ENCODE data around the gene FOXJ1. TPM values are rescaled to one million over a fixed set of nuclear protein-coding genes. Genes with fewer than 3 reads are reported as not detected.

Gene FOXJ1
- total RNA-seq, 2 experiments from 2014 or later, result 0.20 to 0.48 TPM

DNA sequence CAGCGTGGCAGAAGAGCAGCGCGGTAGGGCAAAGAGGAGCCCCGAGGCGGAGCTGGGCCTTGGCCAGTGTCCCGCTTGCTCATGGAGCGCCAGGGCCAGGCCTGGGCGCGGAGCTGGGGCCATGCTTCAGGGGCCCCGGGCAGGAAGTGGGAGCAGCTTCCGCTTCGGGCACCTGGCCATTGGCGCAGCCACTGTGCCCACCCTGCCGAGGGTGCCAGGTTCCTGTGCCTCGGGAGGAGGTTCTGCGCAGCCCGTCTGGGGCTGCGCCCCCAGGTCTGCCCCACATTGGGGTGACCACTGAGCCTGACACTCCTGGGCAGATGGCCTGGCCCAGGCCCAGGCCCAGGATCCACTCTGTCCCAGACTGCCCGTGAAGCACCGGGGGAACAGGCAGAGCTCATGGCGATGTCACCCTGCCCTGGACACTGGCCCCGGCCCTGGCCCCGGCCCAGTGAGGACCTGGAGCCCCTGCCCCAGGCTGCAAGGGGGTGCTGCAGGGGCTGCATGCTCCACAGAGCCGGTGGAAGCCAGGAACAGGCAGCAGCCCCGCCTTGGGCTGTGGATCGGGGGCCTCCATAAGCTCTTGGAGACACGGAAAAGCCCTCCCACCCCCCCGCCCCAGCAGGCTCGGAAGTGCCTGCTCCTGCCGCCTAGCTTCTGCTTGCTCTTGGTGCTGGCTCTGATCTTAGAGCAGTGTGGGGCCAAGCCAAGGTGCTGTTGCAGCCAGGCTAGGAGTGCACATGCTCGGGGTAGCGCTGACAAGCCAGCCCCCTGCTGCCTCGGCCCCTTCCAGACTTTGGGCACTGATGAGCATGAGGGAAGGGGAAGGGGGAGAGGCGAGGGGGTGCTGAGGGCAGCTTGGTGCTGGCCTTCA lies 35.9 kb upstream of the FOXJ1 start:
- peaks cover 47% of the 10 kb centered on the region for H3K4me1 Mint-ChIP-seq

DNA sequence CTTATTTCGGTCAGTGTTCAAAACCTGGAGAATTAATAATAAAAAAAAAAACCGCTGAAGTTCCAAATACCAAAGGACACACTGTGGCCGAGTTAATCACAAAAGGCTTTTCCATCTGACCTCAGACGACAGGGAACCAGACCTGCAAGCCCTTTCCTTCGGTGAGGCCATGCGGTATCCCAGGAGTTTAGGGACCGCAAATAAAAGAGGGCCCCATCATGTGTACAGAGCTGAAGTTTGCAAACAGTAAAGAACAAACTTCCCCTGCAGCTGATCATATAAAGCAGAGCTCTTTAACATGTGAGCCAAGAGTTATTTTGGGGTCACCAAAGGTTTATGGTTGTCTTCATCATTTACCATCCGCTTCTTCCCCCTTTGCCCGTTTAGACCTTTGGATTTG lies 33.0 kb upstream of the FOXJ1 start:
- Mint-ChIP-seq H3K36me3 (ENCODE audit: low read depth) (peaks cover 37% of the 10 kb centered on the region), H3K4me1 (peaks cover 22% of the 10 kb centered on the region), H3K4me3 (no peak overlapping the region), H3K9me3 (no peaks in the 10 kb centered on the region), H3K27ac (no peak overlapping the region), H3K27me3 (no peaks in the 10 kb centered on the region)
- CTCF ChIA-PET, result interaction anchor here (0.9 kb wide), 1 partner anchor 52 kb away, joined by 3 read pairs; no protein-coding TSS in a partner anchor
- POLR2A ChIA-PET, result no interaction called here
- DNase-seq, result no peak

More for the DNA sequence above, 35.9 kb upstream of the FOXJ1 start:
- H3K4me3 Mint-ChIP-seq, result no peak overlapping the region
- ChIA-PET CTCF (interaction anchor here (1.0 to 5.4 kb wide), 4 partner anchors 14 to 103 kb away, joined by 3 to 59 read pairs (median 12); no protein-coding TSS in a partner anchor), POLR2A (no interaction called here)
- H3K36me3 Mint-ChIP-seq (ENCODE audit: low read depth), result peaks cover 41% of the 10 kb centered on the region
- no peaks in the 10 kb centered on the region for H3K9me3 Mint-ChIP-seq
- H3K27me3 Mint-ChIP-seq, result no peaks in the 10 kb centered on the region
- no peak for DNase-seq
- H3K27ac Mint-ChIP-seq, result no peak overlapping the region

DNA sequence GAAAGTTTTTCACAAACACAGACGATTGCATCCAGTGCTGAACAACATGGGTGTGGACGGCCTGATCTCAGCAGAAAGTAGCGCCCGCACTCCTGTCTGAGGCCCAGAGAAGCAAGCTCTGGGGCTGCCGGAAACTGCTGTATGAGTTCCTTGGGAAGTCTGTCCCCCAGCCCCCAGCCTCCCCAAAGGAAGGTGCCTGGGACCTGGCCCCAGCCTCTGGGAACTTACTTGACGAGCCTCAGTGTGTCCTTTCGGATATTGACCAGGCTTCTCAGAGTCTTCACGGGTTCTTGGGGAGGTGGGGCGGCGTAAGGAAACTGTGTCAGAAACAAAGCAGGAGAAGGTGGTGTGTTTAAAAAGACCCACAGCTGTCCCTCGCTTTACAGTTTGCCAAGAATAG lies 32.4 kb upstream of the FOXJ1 start:
- H3K4me1 Mint-ChIP-seq, result peaks cover 20% of the 10 kb centered on the region
- CTCF ChIA-PET, result no interaction called here
- H3K27ac Mint-ChIP-seq, result no peak overlapping the region
- DNase-seq, result no peak
- H3K27me3 Mint-ChIP-seq, result no peaks in the 10 kb centered on the region
- no peaks in the 10 kb centered on the region for H3K9me3 Mint-ChIP-seq
- peaks cover 43% of the 10 kb centered on the region for H3K36me3 Mint-ChIP-seq (ENCODE audit: low read depth)
- no peak overlapping the region for H3K4me3 Mint-ChIP-seq
- POLR2A ChIA-PET, result interaction anchor here (0.6 kb wide), 1 partner anchor 207 kb away, joined by 3 read pairs; no protein-coding TSS in a partner anchor

DNA sequence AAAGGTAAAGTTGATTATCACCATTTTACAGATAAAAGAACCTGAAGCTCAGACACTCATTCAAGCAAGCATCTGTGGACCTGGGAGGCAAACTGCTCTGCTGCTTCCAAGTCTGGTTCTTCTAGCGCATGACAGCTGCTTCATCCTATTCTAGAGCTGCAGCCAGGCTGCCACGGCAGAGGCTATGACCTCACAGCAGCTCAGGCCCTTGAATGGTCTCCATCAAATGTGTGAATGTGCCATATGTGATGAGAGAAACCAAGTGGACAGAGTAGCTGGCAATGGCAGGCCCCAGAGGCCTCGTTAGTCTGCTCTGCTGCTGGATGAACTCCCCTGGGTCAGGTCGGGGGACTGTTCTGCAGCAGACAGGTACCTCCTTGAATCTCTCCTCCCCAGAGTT lies 30.7 kb upstream of the FOXJ1 start:
- H3K27me3 Mint-ChIP-seq, result no peaks in the 10 kb centered on the region
- POLR2A ChIA-PET, result no interaction called here

DNA sequence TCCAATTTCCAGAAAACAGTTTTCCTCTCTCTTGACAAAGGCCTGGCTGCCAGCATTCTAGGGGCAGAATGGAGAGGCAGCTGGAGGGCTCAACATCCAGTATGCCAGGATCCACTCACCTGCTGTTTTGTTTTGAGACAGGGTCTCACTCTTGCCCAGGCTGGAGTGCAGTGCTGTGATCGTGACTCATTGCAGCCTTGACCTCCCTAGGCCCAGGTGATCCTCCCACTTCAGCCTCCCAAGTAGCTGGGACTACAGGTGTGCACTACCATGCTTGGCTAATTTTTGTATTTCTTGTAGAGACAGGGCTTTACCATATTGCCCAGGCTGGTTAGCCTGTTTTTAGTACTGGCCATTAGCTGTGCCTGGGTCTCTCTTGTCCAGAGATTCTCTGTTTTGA lies 29.1 kb upstream of the FOXJ1 start:
- Mint-ChIP-seq H3K27me3 (no peaks in the 10 kb centered on the region), H3K27ac (peak overlapping the region; percentile 66), H3K4me1 (peaks cover 10% of the 10 kb centered on the region), H3K4me3 (no peak overlapping the region), H3K36me3 (ENCODE audit: low read depth) (peaks cover 50% of the 10 kb centered on the region), H3K9me3 (peaks cover 2% of the 10 kb centered on the region)
- no peak for DNase-seq
- CTCF ChIA-PET, result interaction anchor here (0.6 to 7.1 kb wide), 4 partner anchors 9 to 209 kb away, joined by 3 to 36 read pairs (median 5); no protein-coding TSS in a partner anchor
- POLR2A ChIA-PET, result no interaction called here

More for the DNA sequence above, 30.7 kb upstream of the FOXJ1 start:
- CTCF ChIA-PET, result interaction anchor here (0.8 to 7.1 kb wide), 2 partner anchors 8 to 10 kb away, joined by 3 to 36 read pairs; no protein-coding TSS in a partner anchor
- Mint-ChIP-seq H3K4me1 (peaks cover 14% of the 10 kb centered on the region), H3K9me3 (peaks cover 2% of the 10 kb centered on the region), H3K27ac (no peak overlapping the region), H3K4me3 (no peak overlapping the region), H3K36me3 (ENCODE audit: low read depth) (peaks cover 48% of the 10 kb centered on the region)
- DNase-seq, result no peak

DNA sequence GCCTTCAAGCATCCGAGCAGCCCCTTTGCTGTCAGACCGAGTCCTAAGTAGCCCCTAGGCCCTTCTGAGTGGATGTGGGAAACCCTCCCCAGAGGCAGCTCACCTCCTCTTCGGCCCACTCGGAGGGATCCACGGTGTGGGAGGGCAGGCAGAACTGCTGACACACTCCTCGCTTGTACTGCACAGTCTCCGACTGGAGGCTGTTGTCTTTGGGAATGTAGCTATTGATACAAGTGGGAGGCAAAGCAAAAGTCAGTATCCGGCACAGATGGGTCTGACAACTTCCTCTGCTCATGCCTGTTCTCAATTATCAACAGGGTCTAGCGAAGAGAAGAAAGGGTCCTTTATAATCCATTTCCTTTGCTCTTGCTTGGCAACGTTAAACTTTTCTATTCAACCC lies 25.9 kb upstream of the FOXJ1 start:
- H3K4me3 Mint-ChIP-seq, result no peak overlapping the region
- peaks cover 10% of the 10 kb centered on the region for H3K4me1 Mint-ChIP-seq
- H3K27me3 Mint-ChIP-seq, result no peaks in the 10 kb centered on the region
- POLR2A ChIA-PET, result no interaction called here
- peaks cover 70% of the 10 kb centered on the region for H3K36me3 Mint-ChIP-seq (ENCODE audit: low read depth)
- H3K27ac Mint-ChIP-seq, result no peak overlapping the region
- CTCF ChIA-PET, result interaction anchor here (1.1 to 7.1 kb wide), 8 partner anchors 11 to 46 kb away, joined by 3 to 36 read pairs (median 5); no protein-coding TSS in a partner anchor
- DNase-seq, result no peak
- peaks cover 2% of the 10 kb centered on the region for H3K9me3 Mint-ChIP-seq

DNA sequence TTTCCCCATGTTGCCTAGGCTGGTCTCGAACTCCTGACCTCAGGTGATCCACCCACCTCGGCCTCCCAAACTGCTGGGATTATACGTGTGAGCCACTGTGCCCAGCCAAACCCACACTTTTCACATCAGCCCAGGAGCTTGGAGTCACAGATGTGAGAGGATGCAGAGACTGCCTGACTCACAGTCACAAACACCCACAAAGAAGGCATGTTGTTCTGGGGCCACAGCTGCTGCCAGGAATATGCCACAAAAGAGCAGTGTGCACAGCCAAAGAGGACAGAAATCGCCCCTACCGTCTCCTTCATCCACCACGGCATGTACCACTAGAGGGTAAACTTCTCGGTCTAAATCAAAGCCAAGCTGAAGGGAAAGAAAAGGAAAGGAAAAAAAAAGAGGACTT lies 25.1 kb upstream of the FOXJ1 start:
- H3K27ac Mint-ChIP-seq, result peak overlapping the region; percentile 57
- POLR2A ChIA-PET, result interaction anchor here (0.7 kb wide), 1 partner anchor 10 kb away, joined by 3 read pairs; no protein-coding TSS in a partner anchor
- CTCF ChIA-PET, result interaction anchor here (0.6 to 7.1 kb wide), 9 partner anchors 10 to 92 kb away, joined by 3 to 36 read pairs (median 4); partner anchors contain the start of gene GALR2
- H3K27me3 Mint-ChIP-seq, result no peaks in the 10 kb centered on the region
- peaks cover 10% of the 10 kb centered on the region for H3K4me1 Mint-ChIP-seq
- peaks cover 2% of the 10 kb centered on the region for H3K9me3 Mint-ChIP-seq
- DNase-seq, result no peak
- H3K4me3 Mint-ChIP-seq, result no peak overlapping the region
- peaks cover 72% of the 10 kb centered on the region for H3K36me3 Mint-ChIP-seq (ENCODE audit: low read depth)

DNA sequence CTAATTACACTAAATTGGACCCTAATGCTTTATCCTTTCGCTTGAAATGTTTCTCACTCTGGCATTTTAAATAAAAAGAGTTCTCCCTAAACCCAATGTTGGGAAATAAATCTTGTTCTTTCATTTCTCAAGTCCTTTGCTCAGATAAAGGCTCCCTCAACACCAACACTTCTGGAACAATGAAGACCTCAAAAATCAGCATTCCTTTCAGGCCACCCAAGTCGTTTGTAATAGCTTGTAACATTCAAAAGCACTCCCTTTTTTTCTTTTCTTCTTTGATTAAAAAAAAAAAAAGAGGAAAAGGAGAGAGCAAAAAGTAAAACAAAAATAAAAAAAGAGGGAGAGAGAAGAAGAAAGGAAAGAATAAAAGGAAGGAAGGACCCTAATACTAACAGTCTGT lies 23.3 kb upstream of the FOXJ1 start:
- peaks cover 70% of the 10 kb centered on the region for H3K36me3 Mint-ChIP-seq (ENCODE audit: low read depth)
- H3K4me1 Mint-ChIP-seq, result peaks cover 10% of the 10 kb centered on the region
- DNase-seq, result no peak
- POLR2A ChIA-PET, result no interaction called here
- no peaks in the 10 kb centered on the region for H3K27me3 Mint-ChIP-seq
- no peak overlapping the region for H3K27ac Mint-ChIP-seq
- peaks cover 2% of the 10 kb centered on the region for H3K9me3 Mint-ChIP-seq
- CTCF ChIA-PET, result interaction anchor here (0.6 to 1.2 kb wide), 2 partner anchors 10 to 158 kb away, joined by 3 to 4 read pairs; no protein-coding TSS in a partner anchor
- H3K4me3 Mint-ChIP-seq, result no peak overlapping the region

DNA sequence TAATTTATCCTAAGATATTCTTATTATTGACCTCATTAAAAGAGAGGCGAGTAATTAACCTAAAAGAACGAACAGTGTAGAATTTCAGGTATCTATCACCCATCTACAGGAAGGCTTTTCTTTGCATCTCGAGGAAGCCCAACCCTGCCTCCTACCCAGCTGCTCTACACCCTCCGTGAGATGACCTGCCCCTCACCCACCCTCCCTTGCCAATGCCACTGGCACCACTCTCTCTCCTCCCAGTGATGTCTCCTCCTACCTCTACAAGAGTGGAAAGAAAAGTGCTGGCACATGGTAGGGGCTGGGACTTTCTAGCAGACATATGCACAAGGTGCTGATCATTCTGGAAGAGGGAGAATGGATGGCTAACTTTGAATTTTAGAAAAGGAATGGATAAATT lies 22.9 kb upstream of the FOXJ1 start:
- Mint-ChIP-seq H3K9me3 (peaks cover 2% of the 10 kb centered on the region), H3K27me3 (no peaks in the 10 kb centered on the region), H3K4me3 (no peak overlapping the region), H3K4me1 (peaks cover 8% of the 10 kb centered on the region), H3K27ac (no peak overlapping the region), H3K36me3 (ENCODE audit: low read depth) (peaks cover 71% of the 10 kb centered on the region)
- CTCF ChIA-PET, result interaction anchor here (0.6 kb wide), 1 partner anchor 158 kb away, joined by 4 read pairs; no protein-coding TSS in a partner anchor
- no peak for DNase-seq
- POLR2A ChIA-PET, result no interaction called here

DNA sequence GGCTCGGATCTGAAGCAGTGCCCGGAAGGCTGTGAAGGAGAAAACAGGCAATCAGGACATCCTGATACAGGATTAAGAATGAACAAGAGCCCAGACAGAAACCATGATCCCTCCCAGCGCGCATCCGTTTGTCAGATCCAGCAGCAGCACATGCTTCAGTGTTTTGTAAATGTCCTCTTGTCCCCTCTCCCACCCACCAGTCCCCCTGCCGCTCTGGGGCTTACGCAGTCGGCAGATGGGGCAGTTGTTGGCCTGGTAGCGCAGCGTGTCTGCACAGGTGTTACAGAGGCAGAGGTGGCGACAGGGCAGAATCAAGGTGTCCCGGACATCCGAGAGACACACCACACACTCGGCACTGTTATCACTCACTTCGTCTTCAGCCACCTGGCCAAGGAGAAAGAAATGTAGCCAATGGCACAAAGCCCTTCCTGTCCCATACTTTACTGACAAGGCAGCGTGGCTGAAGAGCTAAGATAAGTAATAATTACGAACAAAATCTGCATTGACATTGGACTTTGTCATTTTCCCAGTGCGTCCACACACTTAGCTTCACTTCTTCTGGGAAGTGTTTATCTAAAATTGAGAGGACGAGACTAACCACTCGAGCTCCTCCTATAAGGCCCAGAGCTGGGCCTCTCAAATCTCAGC lies 20.7 kb upstream of the FOXJ1 start:
- peaks cover 3% of the 10 kb centered on the region for H3K4me1 Mint-ChIP-seq
- H3K36me3 Mint-ChIP-seq (ENCODE audit: low read depth), result peaks cover 71% of the 10 kb centered on the region
- no peak overlapping the region for H3K4me3 Mint-ChIP-seq
- H3K27ac Mint-ChIP-seq, result no peak overlapping the region
- ChIA-PET POLR2A (no interaction called here), CTCF (interaction anchor here (0.8 to 2.3 kb wide), 3 partner anchors 20 to 118 kb away, joined by 3 to 6 read pairs (median 3); no protein-coding TSS in a partner anchor)
- no peak for DNase-seq
- H3K9me3 Mint-ChIP-seq, result no peaks in the 10 kb centered on the region
- no peaks in the 10 kb centered on the region for H3K27me3 Mint-ChIP-seq

DNA sequence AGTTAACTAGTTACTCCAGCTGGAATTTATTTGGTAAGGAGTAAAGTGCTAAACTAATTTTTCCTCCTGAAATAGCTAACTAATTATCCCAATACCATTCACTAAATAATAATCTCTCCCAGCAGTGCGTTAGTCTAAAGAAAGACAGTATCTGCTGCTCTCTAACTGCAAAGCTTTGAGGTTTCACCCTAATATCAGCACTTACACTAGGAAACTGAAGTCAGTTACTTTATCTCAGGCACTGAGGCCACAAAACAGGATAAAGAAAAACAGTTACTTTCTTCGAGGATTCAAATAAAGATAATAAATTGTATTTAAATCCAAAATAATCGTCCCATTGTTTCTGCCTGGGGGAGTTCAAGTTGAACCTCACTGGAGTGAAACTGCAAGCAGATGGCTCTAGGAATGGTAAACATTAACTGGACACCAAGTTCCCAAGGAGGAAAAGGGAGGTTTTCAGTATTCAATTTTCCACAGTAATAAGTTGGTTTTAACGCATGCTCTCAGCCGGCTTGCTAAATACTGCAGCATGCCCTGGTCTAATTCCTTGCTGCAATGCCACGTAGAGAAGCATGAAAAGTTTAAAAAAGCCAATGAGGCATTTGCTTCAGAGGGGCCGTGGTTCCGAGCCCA lies 20.0 kb upstream of the FOXJ1 start:
- ChIA-PET POLR2A (no interaction called here), CTCF (interaction anchor here (0.6 to 2.3 kb wide), 2 partner anchors 17 to 21 kb away, joined by 4 to 6 read pairs; no protein-coding TSS in a partner anchor)

DNA sequence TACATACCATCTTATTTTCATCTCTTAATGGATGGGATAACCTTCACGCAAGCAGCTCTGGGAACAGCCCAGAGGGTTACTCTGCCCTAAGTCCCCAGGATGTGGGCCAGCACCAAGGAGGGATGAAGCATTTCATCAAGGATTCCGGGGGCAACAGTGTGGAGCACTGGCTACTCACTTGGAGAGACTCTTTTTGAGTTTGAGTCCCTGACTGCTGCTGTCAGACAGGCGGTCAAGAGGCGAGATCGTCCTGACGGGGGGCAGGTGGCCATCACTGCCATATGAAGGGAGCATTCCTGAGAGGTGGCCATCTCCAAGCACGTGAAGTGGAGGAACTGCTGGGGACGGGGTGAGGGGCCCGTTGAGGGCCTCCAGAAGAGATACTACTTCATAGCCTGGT lies 18.1 kb upstream of the FOXJ1 start:
- H3K27ac Mint-ChIP-seq, result peak overlapping the region; percentile 41
- H3K36me3 Mint-ChIP-seq (ENCODE audit: low read depth), result peaks cover 74% of the 10 kb centered on the region
- ChIA-PET POLR2A (no interaction called here), CTCF (interaction anchor here (1.4 kb wide), 1 partner anchor 13 kb away, joined by 3 read pairs; no protein-coding TSS in a partner anchor)
- H3K4me3 Mint-ChIP-seq, result no peak overlapping the region
- H3K4me1 Mint-ChIP-seq, result no peaks in the 10 kb centered on the region
- no peak for DNase-seq
- no peaks in the 10 kb centered on the region for H3K9me3 Mint-ChIP-seq
- H3K27me3 Mint-ChIP-seq, result no peaks in the 10 kb centered on the region

More for the DNA sequence above, 20.0 kb upstream of the FOXJ1 start:
- Mint-ChIP-seq H3K9me3 (no peaks in the 10 kb centered on the region), H3K27ac (no peak overlapping the region), H3K4me3 (no peak overlapping the region), H3K4me1 (no peaks in the 10 kb centered on the region), H3K36me3 (ENCODE audit: low read depth) (peaks cover 71% of the 10 kb centered on the region), H3K27me3 (no peaks in the 10 kb centered on the region)
- no peak for DNase-seq
